ENCODE measurements around the gene BEND7.

BEND7 gene

DNA sequence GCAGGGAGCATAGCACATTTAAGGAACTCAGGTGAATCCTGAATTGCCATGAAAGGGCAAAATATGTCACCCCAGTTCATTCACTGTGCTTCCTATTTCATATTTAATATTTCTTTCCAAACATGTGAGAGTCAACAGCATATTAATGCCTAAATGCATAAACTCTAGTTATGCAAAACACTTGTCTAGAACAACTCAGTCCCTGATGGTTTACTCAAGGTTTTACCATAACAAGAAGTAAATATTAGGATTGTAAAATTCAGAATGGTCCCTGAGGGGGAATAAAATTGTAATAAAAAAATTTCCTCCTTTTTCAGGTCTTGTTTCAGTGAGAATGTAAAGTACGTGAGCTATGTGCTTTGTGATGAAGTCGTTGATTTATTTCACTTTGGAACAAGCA, 129.1 kb downstream of the BEND7 start:
- no peak overlapping the region for H3K4me3 ChIP-seq (ENCODE audit: low read depth, low read length)
- TF ChIP-seq, protein P1, sequence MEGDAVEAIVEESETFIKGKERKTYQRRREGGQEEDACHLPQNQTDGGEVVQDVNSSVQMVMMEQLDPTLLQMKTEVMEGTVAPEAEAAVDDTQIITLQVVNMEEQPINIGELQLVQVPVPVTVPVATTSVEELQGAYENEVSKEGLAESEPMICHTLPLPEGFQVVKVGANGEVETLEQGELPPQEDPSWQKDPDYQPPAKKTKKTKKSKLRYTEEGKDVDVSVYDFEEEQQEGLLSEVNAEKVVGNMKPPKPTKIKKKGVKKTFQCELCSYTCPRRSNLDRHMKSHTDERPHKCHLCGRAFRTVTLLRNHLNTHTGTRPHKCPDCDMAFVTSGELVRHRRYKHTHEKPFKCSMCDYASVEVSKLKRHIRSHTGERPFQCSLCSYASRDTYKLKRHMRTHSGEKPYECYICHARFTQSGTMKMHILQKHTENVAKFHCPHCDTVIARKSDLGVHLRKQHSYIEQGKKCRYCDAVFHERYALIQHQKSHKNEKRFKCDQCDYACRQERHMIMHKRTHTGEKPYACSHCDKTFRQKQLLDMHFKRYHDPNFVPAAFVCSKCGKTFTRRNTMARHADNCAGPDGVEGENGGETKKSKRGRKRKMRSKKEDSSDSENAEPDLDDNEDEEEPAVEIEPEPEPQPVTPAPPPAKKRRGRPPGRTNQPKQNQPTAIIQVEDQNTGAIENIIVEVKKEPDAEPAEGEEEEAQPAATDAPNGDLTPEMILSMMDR (IDR thresholded peaks at IDR 0.05; ENCODE audit: low read depth, low read length, missing control alignments), result no peak
- no peak for DNase-seq (ENCODE audit: low read depth)
- in situ Hi-C loops (cut with HindIII; ENCODE audit: low sequenced_read_pairs), result no loop called here

DNA sequence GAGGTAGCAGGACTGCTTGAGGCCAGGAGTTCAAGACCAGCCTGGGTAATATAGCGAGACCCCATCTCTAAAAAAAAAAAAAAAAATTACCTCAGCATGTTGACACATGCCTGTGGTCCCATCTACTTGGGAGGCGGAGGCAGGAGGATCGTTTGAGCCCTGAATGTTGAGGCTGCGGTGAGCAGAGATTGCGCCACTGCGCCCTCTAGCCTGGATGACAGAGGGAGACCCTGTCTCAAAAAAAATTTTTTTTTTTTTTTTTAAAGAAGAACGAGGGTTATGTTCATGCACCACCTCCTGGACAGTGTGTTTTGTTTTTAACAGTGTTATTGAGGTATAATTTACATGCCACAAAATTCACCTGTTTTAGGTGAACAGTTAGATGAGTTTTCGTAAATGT, 129.6 kb downstream of the BEND7 start:
- in situ Hi-C loops (cut with HindIII; ENCODE audit: low sequenced_read_pairs), result no loop called here
- no peak for DNase-seq (ENCODE audit: low read depth)
- TF ChIP-seq, protein P1 (IDR thresholded peaks at IDR 0.05; ENCODE audit: low read depth, low read length, missing control alignments), result no peak
- no peak overlapping the region for H3K4me3 ChIP-seq (ENCODE audit: low read depth, low read length)

DNA sequence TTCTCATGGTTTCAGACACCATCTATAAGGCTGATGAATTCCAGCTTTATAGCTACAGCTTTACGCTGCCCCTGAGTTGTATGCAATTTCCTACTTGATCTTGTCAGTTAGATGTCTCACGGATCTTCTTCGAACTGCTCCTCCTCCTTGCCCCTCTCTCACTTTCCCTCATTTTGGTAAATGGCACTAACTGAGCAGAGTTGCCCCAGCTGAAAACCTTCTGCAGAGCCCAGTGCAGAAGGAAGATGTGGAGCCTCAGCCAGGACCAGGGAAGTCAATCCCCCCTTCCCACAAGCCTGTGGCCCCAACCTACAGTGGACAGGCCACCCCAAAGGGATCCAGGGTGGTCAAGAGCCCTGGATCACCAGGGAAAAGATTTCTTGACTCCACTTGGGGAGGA, 131.8 kb downstream of the BEND7 start:
- in situ Hi-C loops (cut with HindIII; ENCODE audit: low sequenced_read_pairs), result no loop called here
- no peak for DNase-seq (ENCODE audit: low read depth)
- TF ChIP-seq, protein P1 (IDR thresholded peaks at IDR 0.05; ENCODE audit: low read depth, low read length, missing control alignments), result no peak
- no peak overlapping the region for H3K4me3 ChIP-seq (ENCODE audit: low read depth, low read length)

DNA sequence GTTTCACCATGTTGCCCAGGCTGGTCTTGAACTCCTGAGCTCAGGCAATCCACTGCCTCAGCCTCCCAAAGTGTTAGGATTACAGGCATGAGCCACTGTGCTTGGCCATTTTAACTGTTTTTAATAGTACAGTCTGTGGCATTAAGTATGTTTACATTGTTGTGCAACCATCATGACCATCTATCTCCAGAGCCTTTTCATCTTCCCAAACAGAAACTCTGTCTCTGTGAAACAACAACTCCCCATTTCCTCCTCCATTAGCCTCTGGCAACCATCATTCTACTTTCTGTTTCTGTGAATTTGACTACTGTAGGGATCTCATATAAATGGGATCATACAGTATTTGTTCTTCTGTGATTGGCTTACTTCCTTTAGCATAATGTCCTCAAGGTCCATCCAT, 132.4 kb downstream of the BEND7 start:
- H3K4me3 ChIP-seq (ENCODE audit: low read depth, low read length), result no peak overlapping the region
- no peak for DNase-seq (ENCODE audit: low read depth)
- TF ChIP-seq, protein P1 (IDR thresholded peaks at IDR 0.05; ENCODE audit: low read depth, low read length, missing control alignments), result no peak
- in situ Hi-C loops (cut with HindIII; ENCODE audit: low sequenced_read_pairs), result no loop called here

DNA sequence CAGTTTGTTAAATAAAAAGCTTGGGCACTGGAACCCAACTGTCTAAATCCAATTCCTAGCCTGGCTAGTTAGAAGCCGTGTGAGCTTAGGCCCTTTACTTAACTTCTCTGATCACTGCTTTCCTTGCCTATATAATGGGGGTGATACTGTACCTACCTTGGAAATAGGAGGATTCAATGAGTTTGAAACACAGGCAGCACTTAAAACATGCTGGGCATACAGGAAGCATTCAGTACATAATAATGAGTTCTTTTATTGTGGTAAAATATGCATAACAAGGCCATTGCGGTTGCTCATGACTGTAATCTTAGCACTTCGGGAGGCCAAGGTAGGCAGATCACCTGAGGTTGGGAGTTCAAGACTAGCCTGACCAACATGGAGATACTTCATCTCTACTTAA, 133.3 kb downstream of the BEND7 start:
- no peak overlapping the region for H3K4me3 ChIP-seq (ENCODE audit: low read depth, low read length)
- TF ChIP-seq, protein P1 (IDR thresholded peaks at IDR 0.05; ENCODE audit: low read depth, low read length, missing control alignments), result no peak
- no peak for DNase-seq (ENCODE audit: low read depth)
- in situ Hi-C loops (cut with HindIII; ENCODE audit: low sequenced_read_pairs), result no loop called here

DNA sequence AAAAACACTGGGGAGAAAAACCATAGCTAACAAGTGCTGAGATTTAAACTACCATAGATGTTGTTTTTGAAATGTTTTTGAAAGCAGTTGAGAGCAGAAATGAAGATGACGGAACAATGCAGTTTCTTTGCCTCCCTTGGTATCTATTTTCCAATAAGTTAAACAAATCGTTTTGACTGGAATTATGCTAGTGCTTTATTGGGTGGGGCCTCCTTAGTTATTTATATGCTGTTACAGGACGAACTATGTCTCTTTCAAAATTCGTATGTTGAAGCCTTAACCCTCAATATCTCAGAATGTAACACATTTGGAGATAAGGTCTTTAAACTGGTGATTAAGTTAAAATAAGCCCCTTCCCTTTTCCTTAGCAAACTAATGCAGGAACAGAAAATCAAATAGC, 135.2 kb downstream of the BEND7 start:
- no peak for DNase-seq (ENCODE audit: low read depth)
- TF ChIP-seq, protein P1 (IDR thresholded peaks at IDR 0.05; ENCODE audit: low read depth, low read length, missing control alignments), result no peak
- H3K4me3 ChIP-seq (ENCODE audit: low read depth, low read length), result no peak overlapping the region
- in situ Hi-C loops (cut with HindIII; ENCODE audit: low sequenced_read_pairs), result no loop called here

DNA sequence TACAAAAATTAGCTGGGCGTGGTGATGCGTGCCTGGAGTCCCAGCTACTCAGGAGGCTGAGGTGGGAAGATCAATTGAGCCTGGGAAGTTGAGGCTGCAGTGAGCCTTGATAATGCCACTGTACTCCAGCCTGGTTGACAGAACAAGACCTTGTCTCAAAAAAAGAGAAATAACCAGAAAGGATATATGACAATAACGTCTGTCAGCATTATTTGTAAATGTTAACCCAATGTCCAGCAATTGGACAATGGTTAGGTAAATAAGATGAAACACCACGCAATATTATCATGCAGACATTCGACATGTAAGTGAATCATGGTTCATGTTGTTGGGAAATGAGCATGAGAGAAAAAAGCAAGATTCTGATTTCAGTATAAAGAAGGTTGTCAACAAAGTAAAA, 136.1 kb downstream of the BEND7 start:
- no peak overlapping the region for H3K4me3 ChIP-seq (ENCODE audit: low read depth, low read length)
- in situ Hi-C loops (cut with HindIII; ENCODE audit: low sequenced_read_pairs), result no loop called here
- TF ChIP-seq, protein P1 (IDR thresholded peaks at IDR 0.05; ENCODE audit: low read depth, low read length, missing control alignments), result no peak
- DNase-seq (ENCODE audit: low read depth), result no peak

Measured in astrocyte of the cerebellum (primary cell).